AG04449 (cell line): ENCODE results near the gene ATXN1.

Source experiments
- CTCF ChIA-PET: fragments of 350-600 bp; formaldehyde crosslinking; extraction: SDS; loops from one replicate; lab custom pipeline; 2021; ENCODE audit warnings: antibody characterized with exemption; lab: Yijun Ruan, JAX
- POLR2A ChIA-PET: fragments of 400-600, 350-600 bp; formaldehyde crosslinking; extraction: SDS; loops from one replicate; lab custom pipeline; 2020; ENCODE audit warnings: antibody characterized with exemption, inconsistent platforms; lab: Yijun Ruan, JAX
- DNase-seq: peaks from one replicate; pipeline ENCODE4 v3.0.0-alpha.2; 2010; ENCODE audit warnings: low read depth, low spot score
- H3K4me3 ChIP-seq: 2 replicates; pipeline ENCODE4 v1.5.1; 2011; ENCODE audit warnings: low read depth, mild to moderate bottlenecking, control low read depth, low read length
- TF ChIP-seq, protein P1 (sequence below): IDR thresholded peaks from one replicate; pipeline ENCODE4 v1.5.1; 2011; ENCODE audit warnings: mild to moderate bottlenecking, moderate library complexity, low read length, control low read depth, inconsistent platforms; ENCODE audit not compliant: insufficient read depth; ENCODE audit errors: missing control alignments

The ATXN1 gene

DNA sequence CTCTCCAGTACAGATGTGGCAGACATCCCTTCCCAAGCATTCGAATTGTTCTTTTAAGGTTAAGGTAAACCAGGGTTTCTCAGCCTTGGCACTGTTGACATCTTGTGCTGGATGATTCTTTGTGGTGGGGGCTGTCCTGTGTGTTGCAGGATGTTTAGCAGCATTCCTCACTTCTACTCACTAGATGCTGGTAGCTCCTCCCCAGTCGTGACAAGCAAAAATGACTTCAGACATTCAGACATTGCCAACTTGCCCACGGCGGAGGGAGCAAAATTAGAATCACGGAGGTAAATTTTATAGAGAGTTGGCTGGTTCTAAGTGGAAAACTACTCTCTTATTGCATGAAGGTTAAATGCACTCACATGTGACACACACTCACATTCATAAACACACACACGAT lies 334.1 kb downstream of the ATXN1 start:
- no peak for DNase-seq
- TF ChIP-seq, protein P1, sequence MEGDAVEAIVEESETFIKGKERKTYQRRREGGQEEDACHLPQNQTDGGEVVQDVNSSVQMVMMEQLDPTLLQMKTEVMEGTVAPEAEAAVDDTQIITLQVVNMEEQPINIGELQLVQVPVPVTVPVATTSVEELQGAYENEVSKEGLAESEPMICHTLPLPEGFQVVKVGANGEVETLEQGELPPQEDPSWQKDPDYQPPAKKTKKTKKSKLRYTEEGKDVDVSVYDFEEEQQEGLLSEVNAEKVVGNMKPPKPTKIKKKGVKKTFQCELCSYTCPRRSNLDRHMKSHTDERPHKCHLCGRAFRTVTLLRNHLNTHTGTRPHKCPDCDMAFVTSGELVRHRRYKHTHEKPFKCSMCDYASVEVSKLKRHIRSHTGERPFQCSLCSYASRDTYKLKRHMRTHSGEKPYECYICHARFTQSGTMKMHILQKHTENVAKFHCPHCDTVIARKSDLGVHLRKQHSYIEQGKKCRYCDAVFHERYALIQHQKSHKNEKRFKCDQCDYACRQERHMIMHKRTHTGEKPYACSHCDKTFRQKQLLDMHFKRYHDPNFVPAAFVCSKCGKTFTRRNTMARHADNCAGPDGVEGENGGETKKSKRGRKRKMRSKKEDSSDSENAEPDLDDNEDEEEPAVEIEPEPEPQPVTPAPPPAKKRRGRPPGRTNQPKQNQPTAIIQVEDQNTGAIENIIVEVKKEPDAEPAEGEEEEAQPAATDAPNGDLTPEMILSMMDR: no peak
- ChIA-PET POLR2A (no interaction called here), CTCF (interaction anchor here (0.9 kb wide), 1 partner anchor 17 kb away, joined by 5 read pairs; no protein-coding TSS in a partner anchor)
- H3K4me3 ChIP-seq: no peak overlapping the region

DNA sequence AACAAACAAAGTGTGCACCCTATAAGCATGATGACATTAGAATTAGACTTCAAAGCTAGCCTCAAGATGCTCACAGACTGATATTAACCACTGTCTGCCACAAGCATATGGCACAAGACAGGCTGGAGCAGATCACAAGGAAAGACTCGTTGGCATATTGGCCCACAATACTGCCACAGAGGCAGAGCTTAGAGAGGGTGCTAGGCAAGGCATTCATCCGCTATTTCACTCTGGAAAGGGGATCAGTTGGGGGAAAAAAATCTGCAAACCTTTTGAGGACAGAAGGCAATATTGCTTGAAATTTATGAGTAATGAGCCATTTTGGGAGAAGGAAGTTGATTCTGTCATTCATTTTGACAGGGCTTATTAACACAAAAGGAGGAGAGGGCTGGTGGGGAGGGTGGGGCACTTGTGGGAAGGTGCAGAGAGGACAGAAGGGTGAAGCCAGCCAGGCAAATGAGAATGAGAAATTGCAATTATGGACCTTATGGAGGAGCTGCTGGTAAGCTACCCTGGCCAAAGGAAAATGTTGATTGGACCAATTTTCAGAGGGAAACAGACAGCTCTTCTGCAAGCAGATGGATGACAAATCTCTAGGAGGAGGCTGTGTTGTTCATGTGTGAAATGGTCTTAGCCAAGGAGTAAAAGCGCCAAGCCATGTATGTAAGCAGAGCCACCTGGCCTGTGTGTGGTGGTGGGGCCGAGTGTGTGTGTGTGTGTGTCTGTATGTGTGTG lies 335.2 kb downstream of the ATXN1 start:
- TF ChIP-seq, protein P1: no peak
- ChIA-PET CTCF (interaction anchor here (3.0 kb wide), 1 partner anchor 16 kb away, joined by 17 read pairs; no protein-coding TSS in a partner anchor), POLR2A (no interaction called here)
- no peak overlapping the region for H3K4me3 ChIP-seq
- DNase-seq: no peak

- ChIA-PET CTCF (interaction anchor here (0.8 to 3.1 kb wide), 6 partner anchors 9 to 342 kb away, joined by 3 to 31 read pairs (median 4); no protein-coding TSS in a partner anchor), POLR2A (no interaction called here)
- TF ChIP-seq, protein P1: no peak
- no peak overlapping the region for H3K4me3 ChIP-seq
- DNase-seq: no peak
These were observed 339.7 kb downstream of the ATXN1 start for GRCh38 chr6:16421462-16421960.

DNA sequence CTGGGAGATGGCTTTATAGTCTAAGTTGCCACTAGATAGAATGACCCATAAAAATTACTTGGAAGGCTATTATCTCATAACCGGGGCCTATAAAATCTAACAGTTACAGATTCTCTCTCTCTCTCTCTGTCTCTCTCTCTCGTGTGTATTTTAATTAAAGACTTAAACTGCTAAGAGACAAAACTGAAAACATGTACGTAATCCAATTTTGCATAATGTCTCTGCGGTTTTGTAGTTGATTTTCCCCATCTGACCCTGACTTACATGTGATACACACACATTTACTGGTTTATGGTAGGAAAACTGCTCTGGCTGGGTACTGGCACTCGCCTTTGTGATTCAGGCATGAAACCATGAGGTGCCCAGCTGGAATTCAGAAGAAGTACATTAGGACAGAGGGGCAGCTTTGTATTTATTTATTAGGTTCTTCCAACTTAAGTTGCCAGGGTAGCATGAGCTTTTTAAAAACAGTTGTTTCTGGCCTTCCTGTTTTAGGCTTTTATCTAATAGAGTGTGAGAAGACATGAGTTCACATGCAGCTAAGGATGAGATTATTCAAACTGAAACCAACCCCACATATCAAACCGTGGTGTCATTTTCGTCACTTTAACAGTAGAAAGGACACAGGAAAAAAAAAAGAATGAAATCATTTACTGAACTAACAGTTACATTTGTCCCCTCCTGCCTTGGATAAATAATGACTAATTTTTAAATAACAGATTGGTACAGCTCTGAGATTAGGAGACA lies 340.4 kb downstream of the ATXN1 start:
- TF ChIP-seq, protein P1: no peak
- ChIA-PET POLR2A (no interaction called here), CTCF (interaction anchor here (0.8 to 3.1 kb wide), 9 partner anchors 8 to 343 kb away, joined by 3 to 31 read pairs (median 3); no protein-coding TSS in a partner anchor)
- peak; percentile 52 for DNase-seq
- no peak overlapping the region for H3K4me3 ChIP-seq

GRCh38 chr6:16420337-16420714 lies 340.9 kb downstream of the ATXN1 start:
- no peak for DNase-seq
- ChIA-PET POLR2A (no interaction called here), CTCF (interaction anchor here (0.9 to 3.1 kb wide), 7 partner anchors 10 to 91 kb away, joined by 3 to 31 read pairs (median 3); no protein-coding TSS in a partner anchor)
- no peak overlapping the region for H3K4me3 ChIP-seq
- TF ChIP-seq, protein P1: no peak
